ENCODE data around the gene MXD3.
"Not testable (repeated sequence)": the region's sequence is repeated elsewhere in the genome, so short reads cannot be mapped to it uniquely, and the experiment has no call there.

MXD3 gene

DNA sequence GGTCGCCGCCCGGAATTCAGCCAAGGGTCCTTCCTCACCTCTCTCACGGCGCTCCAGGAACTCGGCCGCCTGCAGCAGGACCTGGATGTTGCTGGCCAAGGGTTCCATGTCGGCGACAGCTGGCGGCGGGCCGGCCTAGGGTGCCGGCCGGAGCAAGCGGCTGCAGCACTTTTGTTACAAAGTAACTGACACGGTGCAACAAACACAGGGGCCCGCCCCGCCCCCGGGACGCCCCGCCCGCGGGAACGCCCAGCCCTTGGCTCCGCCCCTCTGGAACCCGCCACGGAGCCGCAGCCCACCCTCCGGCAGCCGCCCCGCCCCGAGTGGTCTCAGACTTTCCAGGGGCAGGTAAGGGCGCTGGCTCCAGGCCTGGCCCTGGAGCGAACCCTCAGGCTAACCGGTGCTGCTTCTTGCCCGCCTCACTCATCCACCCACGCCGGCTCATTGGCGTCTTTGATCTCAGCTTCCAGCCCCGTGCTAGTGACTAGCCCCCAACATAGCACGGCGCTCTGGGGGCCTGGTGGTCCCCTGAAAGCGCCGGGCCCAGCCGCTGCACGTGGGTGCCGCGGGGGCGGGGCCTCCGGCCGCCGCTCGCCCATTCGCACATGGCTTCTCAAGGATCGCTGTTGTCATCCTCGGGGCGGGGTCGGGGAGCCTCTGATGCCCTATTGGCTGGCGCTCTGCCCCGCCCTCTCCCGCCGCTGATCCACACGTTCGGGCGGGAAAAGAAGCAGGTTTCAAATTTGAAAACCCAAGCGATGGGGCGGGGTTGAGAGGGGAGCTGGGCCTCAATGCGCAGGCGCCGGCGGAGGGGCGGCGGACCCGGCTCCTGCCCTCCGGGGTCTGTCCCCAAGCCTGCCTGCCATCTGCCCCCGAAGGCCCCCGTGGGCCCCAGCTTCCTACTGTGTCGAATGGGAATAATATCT, at the start of gene MXD3:
MXD3 (minus strand) TSS at position 176 of the 926 bp plus-strand sequence; CDS start at position 108, 68 bp downstream.
- peak; percentile 83 for DNase-seq (ENCODE audit: low read depth)

GRCh38 chr5:177360740-177361139, 49.0 kb upstream of the MXD3 start:
- DNase-seq (ENCODE audit: low read depth): not testable (repeated sequence)

GRCh38 chr5:177359860-177360259, 48.2 kb upstream of the MXD3 start:
- DNase-seq (ENCODE audit: low read depth): no peak

DNA sequence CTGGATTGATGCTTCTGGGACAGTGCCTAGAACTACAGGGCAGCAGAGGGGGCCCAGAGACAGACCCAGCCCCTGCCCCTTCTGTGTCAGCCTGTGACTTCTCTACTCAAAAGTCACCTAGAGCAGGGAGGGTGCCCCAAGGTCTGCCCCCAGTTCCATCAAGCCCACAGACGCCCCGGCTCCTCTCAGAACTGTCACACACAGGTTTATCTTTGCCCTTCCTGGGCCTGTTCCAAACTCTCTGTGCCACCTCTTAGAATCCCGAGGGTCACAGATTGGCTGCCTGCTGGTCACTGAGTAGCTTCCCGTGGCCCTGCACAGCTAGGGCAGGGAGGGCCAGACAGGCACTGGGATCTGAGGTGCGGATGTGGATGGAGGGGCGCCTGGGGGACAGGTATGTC, 47.8 kb upstream of the MXD3 start:
- DNase-seq (ENCODE audit: low read depth): no peak

GRCh38 chr5:177358370-177358819, 46.7 kb upstream of the MXD3 start:
- no peak for DNase-seq (ENCODE audit: low read depth)

GRCh38 chr5:177357459-177358351, 46.0 kb upstream of the MXD3 start, which contains the start of gene RGS14:
RGS14 (plus strand) TSS chr5:177357924; CDS start chr5:177358025, 101 bp downstream.
- no peak for DNase-seq (ENCODE audit: low read depth)

DNA sequence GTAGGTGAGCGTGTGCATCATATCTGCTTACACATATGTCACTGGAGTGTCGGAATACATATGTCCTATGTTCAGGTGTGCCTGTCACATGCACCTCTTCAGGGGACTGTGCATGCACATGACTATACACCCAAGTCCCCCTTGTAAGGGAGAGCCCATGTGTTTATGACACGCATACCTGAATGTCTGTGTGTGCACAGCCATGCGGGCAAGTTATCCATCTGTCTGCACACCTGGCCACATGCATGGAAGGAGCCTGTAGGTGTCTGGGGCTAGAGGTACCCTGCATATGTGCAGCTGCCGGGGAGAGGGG, 45.4 kb upstream of the MXD3 start:
- no peak for DNase-seq (ENCODE audit: low read depth)

DNA sequence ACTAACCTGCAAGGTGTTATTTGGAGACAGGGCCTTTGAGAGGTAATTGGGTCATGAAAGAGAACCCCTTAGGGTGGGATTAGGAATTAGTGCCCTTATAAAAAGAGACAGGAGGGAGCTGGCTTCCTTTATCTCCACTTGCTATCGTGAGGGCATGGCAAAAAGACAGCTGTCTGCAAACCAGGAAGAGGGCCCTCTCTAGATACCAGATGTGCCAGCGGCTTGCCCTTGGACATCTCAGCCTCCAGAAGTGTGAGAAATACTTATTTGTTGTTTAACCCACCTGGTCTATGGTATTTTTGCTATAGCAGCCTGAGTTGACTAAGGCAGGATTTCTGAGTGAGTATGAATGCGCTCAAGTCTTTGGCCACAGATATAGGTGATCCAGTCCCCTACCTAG, 45.0 kb upstream of the MXD3 start:
- DNase-seq (ENCODE audit: low read depth): no peak

GRCh38 chr5:177355868-177356168, 44.1 kb upstream of the MXD3 start:
- DNase-seq (ENCODE audit: low read depth): no peak

- DNase-seq (ENCODE audit: low read depth): no peak
These were observed 43.6 kb upstream of the MXD3 start for GRCh38 chr5:177355162-177355867.

DNA sequence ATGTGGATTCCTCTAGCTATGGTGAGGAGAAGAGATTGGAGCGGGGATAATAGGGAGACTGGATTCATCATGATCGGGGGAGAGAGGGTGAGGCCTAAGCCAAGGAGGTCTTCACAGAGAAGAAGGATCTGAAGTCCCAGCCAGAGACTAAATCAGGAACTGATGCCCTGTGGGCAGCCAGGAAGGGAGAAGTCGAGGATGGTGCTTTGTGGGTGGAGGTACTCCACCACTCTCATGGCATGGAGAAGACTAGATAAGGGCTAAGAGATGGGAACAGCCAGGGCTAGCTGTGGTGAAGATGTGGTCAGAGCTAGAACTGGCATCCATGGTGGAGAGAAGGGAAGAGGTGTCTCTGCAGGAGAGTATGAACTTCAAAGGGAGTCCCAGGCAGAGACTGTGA, 43.0 kb upstream of the MXD3 start:
- DNase-seq (ENCODE audit: low read depth): no peak

- DNase-seq (ENCODE audit: low read depth): no peak
These were observed 42.6 kb upstream of the MXD3 start for GRCh38 chr5:177354256-177354655.

DNA sequence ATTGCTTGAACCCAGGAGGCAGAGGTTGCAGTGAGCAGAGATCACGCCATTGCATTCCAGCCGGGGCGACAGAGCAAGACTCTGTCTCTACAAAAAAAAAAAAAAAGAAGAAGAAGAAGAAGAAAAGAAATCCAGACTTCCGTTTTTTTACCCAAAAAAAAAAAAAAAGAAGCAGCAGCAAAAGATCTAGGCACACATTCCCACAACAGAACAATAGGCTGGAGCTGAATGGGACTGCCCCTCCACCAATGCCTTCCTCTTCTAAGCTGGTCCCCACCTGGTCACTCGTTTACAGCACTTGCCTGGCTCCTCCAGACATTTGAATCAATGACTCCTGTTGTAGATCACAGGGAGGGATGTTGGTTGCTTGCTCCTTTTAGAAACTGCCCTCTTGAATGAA, 41.4 kb upstream of the MXD3 start:
- DNase-seq (ENCODE audit: low read depth): no peak

DNA sequence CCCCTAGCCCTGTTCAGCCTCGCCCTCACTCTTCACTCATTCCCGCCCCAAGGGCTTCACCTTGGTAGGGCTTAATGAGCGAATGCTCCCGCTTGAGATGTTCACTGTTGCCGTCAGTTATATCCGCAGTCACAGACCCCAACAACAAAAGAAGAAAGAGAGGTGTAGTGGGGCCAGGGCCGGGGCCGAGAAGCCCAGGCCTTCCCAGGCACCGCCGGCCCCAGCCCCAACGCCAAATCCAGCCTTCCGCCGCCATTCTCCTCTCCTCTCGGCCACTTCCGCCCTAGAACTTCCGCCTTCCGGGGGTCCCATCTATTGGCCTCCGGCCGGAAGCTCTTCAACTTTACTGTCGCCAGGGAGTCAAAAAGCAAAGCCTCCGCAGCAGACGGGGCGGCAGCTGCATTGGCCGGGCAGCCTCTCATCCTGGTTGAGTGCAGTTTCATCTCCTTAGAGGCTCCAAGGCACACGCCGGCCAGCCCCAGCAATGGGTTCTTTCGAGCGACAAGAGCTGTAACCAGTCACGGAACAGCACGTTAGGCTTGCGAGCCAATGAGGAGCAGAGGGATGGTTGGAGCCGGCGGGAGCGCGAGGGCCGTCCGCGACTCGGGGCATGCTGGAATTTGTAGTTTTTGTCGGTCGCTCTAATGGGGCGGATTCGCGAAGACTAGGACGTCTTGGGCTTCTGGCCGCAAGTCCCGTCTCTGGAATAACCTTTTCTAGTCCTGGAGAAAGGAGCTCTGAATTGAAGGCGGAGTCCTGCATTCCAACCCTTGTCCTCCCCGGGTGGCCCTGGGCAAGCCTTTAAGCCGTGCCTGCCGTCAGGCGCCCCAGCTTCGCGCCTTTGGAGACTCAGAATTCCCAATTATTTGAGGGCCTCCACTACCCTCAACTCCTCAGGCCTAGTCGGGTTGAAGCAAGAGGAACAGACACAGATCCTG, 40.0 kb upstream of the MXD3 start, which contains the start of gene LMAN2:
LMAN2 (minus strand) TSS at position 277 of the 938 bp plus-strand sequence; CDS start at position 256, 21 bp downstream.
- peak; percentile 67 for DNase-seq (ENCODE audit: low read depth)

GRCh38 chr5:177350776-177351391, 39.2 kb upstream of the MXD3 start:
- no peak for DNase-seq (ENCODE audit: low read depth)

- DNase-seq (ENCODE audit: low read depth): no peak
These were observed 38.1 kb upstream of the MXD3 start for GRCh38 chr5:177349762-177350161.

GRCh38 chr5:177349362-177349647, 37.6 kb upstream of the MXD3 start:
- DNase-seq (ENCODE audit: low read depth): no peak

- DNase-seq (ENCODE audit: low read depth): no peak
These were observed 36.0 kb upstream of the MXD3 start for GRCh38 chr5:177347699-177348098.

- no peak for DNase-seq (ENCODE audit: low read depth)
These were observed 35.1 kb upstream of the MXD3 start for GRCh38 chr5:177346820-177347219.

DNA sequence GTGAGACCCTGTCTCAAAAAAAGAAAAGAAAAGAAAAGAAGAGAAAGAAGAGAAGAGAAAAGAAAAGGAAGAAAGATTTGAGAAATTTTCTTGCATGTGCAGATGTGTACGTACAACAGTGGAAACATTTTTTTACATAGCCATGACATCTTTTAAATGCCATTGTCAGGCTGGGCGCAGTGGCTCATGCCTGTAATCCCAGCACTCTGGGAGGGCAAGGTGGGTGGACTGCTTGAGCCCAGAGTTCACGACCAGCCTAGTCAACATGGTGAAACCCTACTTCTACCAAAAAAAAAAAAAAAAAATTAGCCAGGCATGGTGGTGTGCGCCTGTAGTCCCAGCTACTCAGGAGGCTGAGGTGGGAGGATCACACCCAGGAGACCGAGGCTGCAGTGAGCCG, 33.2 kb upstream of the MXD3 start:
- DNase-seq (ENCODE audit: low read depth): no peak

DNA sequence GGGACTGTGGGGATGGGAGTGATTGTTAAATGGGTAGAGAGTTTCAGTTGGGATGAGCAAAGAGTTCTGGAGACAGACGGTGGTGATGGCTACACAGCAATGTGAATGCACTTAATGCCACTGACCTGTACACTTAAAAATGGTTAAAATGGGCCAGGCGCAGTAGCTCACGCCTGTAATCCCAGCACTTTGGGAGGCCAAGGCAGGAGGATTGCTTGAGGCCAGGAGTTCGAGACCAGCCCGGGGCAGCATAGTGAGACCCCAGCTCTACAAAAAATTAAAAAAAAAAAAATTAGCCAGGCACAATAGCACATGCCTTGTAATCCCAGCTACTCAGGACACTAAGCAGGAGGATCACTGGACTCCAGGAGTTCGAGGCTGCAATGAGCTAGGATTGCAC, 32.1 kb upstream of the MXD3 start:
- DNase-seq (ENCODE audit: low read depth): no peak

Measured in stimulated activated CD8-positive, alpha-beta memory T cell treated with anti-CD3 and anti-CD28 coated beads, Interleukin-15, amount 100 ng/mL, for 24 hours (primary cell).